WI38 (cell line): ENCODE data around the gene STH.
"Not testable (repeated sequence)": the region's sequence is repeated elsewhere in the genome, so short reads cannot be mapped to it uniquely, and the experiment has no call there.

ENCODE experiments used
- H3K4me3 ChIP-seq: 2 replicates; pipeline ENCODE4 v1.5.1; 2011; ENCODE audit warnings: low read depth, mild to moderate bottlenecking, control low read depth, low read length
- TF ChIP-seq, protein P1 (sequence below): IDR thresholded peaks from 2 replicates; pipeline ENCODE4 v1.5.1; 2012; ENCODE audit warnings: low read depth, mild to moderate bottlenecking, control low read depth, low read length

Gene STH

DNA sequence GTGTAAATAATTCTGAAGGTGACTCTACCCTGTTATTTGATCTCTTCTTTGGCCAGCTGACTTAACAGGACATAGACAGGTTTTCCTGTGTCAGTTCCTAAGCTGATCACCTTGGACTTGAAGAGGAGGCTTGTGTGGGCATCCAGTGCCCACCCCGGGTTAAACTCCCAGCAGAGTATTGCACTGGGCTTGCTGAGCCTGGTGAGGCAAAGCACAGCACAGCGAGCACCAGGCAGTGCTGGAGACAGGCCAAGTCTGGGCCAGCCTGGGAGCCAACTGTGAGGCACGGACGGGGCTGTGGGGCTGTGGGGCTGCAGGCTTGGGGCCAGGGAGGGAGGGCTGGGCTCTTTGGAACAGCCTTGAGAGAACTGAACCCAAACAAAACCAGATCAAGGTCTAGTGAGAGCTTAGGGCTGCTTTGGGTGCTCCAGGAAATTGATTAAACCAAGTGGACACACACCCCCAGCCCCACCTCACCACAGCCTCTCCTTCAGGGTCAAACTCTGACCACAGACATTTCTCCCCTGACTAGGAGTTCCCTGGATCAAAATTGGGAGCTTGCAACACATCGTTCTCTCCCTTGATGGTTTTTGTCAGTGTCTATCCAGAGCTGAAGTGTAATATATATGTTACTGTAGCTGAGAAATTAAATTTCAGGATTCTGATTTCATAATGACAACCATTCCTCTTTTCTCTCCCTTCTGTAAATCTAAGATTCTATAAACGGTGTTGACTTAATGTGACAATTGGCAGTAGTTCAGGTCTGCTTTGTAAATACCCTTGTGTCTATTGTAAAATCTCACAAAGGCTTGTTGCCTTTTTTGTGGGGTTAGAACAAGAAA, 5.1 kb downstream of the STH start:
- TF ChIP-seq, protein P1, sequence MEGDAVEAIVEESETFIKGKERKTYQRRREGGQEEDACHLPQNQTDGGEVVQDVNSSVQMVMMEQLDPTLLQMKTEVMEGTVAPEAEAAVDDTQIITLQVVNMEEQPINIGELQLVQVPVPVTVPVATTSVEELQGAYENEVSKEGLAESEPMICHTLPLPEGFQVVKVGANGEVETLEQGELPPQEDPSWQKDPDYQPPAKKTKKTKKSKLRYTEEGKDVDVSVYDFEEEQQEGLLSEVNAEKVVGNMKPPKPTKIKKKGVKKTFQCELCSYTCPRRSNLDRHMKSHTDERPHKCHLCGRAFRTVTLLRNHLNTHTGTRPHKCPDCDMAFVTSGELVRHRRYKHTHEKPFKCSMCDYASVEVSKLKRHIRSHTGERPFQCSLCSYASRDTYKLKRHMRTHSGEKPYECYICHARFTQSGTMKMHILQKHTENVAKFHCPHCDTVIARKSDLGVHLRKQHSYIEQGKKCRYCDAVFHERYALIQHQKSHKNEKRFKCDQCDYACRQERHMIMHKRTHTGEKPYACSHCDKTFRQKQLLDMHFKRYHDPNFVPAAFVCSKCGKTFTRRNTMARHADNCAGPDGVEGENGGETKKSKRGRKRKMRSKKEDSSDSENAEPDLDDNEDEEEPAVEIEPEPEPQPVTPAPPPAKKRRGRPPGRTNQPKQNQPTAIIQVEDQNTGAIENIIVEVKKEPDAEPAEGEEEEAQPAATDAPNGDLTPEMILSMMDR, result no peak

DNA sequence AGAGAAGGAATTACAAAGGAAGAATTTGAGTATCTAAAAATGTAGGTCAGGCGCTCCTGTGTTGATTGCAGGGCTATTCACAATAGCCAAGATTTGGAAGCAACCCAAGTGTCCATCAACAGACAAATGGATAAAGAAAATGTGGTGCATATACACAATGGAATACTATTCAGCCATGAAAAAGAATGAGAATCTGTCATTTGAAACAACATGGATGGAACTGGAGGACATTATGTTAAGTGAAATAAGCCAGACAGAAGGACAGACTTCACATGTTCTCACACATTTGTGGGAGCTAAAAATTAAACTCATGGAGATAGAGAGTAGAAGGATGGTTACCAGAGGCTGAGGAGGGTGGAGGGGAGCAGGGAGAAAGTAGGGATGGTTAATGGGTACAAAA, 7.0 kb downstream of the STH start:
- not testable (repeated sequence) for H3K4me3 ChIP-seq

More for the DNA sequence above, 5.1 kb downstream of the STH start:
- H3K4me3 ChIP-seq, result no peak overlapping the region

DNA sequence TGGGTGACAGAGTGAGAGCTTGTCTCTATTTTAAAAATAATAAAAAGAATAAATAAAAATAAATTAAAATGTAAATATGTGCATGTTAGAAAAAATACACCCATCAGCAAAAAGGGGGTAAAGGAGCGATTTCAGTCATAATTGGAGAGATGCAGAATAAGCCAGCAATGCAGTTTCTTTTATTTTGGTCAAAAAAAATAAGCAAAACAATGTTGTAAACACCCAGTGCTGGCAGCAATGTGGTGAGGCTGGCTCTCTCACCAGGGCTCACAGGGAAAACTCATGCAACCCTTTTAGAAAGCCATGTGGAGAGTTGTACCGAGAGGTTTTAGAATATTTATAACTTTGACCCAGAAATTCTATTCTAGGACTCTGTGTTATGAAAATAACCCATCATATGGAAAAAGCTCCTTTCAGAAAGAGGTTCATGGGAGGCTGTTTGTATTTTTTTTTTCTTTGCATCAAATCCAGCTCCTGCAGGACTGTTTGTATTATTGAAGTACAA, 8.5 kb downstream of the STH start:
- TF ChIP-seq, protein P1, result no peak
- H3K4me3 ChIP-seq, result no peak overlapping the region

DNA sequence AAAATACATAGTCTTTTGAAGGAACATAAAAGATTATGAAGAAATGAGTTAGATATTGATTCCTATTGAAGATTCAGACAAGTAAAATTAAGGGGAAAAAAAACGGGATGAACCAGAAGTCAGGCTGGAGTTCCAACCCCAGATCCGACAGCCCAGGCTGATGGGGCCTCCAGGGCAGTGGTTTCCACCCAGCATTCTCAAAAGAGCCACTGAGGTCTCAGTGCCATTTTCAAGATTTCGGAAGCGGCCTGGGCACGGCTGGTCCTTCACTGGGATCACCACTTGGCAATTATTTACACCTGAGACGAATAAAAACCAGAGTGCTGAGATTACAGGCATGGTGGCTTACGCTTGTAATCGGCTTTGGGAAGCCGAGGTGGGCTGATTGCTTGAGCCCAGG, 9.5 kb downstream of the STH start:
- TF ChIP-seq, protein P1, result no peak

DNA sequence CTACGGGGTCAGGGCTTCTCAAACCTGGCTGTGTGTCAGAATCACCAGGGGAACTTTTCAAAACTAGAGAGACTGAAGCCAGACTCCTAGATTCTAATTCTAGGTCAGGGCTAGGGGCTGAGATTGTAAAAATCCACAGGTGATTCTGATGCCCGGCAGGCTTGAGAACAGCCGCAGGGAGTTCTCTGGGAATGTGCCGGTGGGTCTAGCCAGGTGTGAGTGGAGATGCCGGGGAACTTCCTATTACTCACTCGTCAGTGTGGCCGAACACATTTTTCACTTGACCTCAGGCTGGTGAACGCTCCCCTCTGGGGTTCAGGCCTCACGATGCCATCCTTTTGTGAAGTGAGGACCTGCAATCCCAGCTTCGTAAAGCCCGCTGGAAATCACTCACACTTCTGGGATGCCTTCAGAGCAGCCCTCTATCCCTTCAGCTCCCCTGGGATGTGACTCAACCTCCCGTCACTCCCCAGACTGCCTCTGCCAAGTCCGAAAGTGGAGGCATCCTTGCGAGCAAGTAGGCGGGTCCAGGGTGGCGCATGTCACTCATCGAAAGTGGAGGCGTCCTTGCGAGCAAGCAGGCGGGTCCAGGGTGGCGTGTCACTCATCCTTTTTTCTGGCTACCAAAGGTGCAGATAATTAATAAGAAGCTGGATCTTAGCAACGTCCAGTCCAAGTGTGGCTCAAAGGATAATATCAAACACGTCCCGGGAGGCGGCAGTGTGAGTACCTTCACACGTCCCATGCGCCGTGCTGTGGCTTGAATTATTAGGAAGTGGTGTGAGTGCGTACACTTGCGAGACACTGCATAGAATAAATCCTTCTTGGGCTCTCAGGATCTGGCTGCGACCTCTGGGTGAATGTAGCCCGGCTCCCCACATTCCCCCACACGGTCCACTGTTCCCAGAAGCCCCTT, 10.9 kb downstream of the STH start:
- TF ChIP-seq, protein P1, result no peak
- H3K4me3 ChIP-seq, result no peak overlapping the region

More for the DNA sequence above, 9.5 kb downstream of the STH start:
- H3K4me3 ChIP-seq, result no peak overlapping the region

DNA sequence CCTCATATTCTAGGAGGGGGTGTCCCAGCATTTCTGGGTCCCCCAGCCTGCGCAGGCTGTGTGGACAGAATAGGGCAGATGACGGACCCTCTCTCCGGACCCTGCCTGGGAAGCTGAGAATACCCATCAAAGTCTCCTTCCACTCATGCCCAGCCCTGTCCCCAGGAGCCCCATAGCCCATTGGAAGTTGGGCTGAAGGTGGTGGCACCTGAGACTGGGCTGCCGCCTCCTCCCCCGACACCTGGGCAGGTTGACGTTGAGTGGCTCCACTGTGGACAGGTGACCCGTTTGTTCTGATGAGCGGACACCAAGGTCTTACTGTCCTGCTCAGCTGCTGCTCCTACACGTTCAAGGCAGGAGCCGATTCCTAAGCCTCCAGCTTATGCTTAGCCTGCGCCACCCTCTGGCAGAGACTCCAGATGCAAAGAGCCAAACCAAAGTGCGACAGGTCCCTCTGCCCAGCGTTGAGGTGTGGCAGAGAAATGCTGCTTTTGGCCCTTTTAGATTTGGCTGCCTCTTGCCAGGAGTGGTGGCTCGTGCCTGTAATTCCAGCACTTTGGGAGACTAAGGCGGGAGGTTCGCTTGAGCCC, 11.6 kb downstream of the STH start:
- TF ChIP-seq, protein P1, result no peak
- no peak overlapping the region for H3K4me3 ChIP-seq

DNA sequence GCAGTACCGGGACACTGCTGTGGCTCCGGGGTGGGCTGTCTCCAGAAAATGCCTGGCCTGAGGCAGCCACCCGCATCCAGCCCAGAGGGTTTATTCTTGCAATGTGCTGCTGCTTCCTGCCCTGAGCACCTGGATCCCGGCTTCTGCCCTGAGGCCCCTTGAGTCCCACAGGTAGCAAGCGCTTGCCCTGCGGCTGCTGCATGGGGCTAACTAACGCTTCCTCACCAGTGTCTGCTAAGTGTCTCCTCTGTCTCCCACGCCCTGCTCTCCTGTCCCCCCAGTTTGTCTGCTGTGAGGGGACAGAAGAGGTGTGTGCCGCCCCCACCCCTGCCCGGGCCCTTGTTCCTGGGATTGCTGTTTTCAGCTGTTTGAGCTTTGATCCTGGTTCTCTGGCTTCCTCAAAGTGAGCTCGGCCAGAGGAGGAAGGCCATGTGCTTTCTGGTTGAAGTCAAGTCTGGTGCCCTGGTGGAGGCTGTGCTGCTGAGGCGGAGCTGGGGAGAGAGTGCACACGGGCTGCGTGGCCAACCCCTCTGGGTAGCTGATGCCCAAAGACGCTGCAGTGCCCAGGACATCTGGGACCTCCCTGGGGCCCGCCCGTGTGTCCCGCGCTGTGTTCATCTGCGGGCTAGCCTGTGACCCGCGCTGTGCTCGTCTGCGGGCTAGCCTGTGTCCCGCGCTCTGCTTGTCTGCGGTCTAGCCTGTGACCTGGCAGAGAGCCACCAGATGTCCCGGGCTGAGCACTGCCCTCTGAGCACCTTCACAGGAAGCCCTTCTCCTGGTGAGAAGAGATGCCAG, 12.9 kb downstream of the STH start:
- no peak overlapping the region for H3K4me3 ChIP-seq
- TF ChIP-seq, protein P1, result no peak
